ENCODE data around the gene MAP1B.

MAP1B gene

GRCh38 chr5:72233835-72234234 lies 126.6 kb downstream of the MAP1B start:
- Histone ChIP-seq H3K9me3 (no peaks in the 10 kb centered on the region), H3K27me3 (no peaks in the 10 kb centered on the region), H3K36me3 (peaks cover 48% of the 10 kb centered on the region), H3K4me3 (ENCODE audit: low read depth, low read length) (no peak overlapping the region), H3K4me1 (no peaks in the 10 kb centered on the region)
- DNase-seq = no peak
- no peak for TF ChIP-seq CTCF (IDR thresholded peaks at IDR 0.05; ENCODE audit: low read depth, low read length)

GRCh38 chr5:72234265-72234700 lies 127.0 kb downstream of the MAP1B start:
- no peak for TF ChIP-seq CTCF (IDR thresholded peaks at IDR 0.05; ENCODE audit: low read depth, low read length)
- no peak overlapping the region for H3K4me3 ChIP-seq (ENCODE audit: low read depth, low read length)
- H3K36me3 ChIP-seq = peaks cover 48% of the 10 kb centered on the region
- no peaks in the 10 kb centered on the region for H3K27me3 ChIP-seq
- no peaks in the 10 kb centered on the region for H3K4me1 ChIP-seq
- H3K9me3 ChIP-seq = no peaks in the 10 kb centered on the region
- DNase-seq = no peak

GRCh38 chr5:72234868-72235267 lies 127.6 kb downstream of the MAP1B start:
- no peaks in the 10 kb centered on the region for H3K4me1 ChIP-seq
- H3K36me3 ChIP-seq = peaks cover 48% of the 10 kb centered on the region
- TF ChIP-seq CTCF (IDR thresholded peaks at IDR 0.05; ENCODE audit: low read depth, low read length) = no peak
- H3K27me3 ChIP-seq = no peaks in the 10 kb centered on the region
- no peak for DNase-seq
- no peak overlapping the region for H3K4me3 ChIP-seq (ENCODE audit: low read depth, low read length)
- no peaks in the 10 kb centered on the region for H3K9me3 ChIP-seq

GRCh38 chr5:72235725-72236124 lies 128.4 kb downstream of the MAP1B start:
- no peak for TF ChIP-seq CTCF (IDR thresholded peaks at IDR 0.05; ENCODE audit: low read depth, low read length)
- H3K27me3 ChIP-seq = no peaks in the 10 kb centered on the region
- H3K9me3 ChIP-seq = no peaks in the 10 kb centered on the region
- no peak for DNase-seq
- H3K4me1 ChIP-seq = no peaks in the 10 kb centered on the region
- H3K36me3 ChIP-seq = peaks cover 45% of the 10 kb centered on the region
- H3K4me3 ChIP-seq (ENCODE audit: low read depth, low read length) = no peak overlapping the region

- no peaks in the 10 kb centered on the region for H3K9me3 ChIP-seq
- H3K27me3 ChIP-seq = no peaks in the 10 kb centered on the region
- no peak for TF ChIP-seq CTCF (IDR thresholded peaks at IDR 0.05; ENCODE audit: low read depth, low read length)
- H3K4me3 ChIP-seq (ENCODE audit: low read depth, low read length) = no peak overlapping the region
- H3K36me3 ChIP-seq = peaks cover 33% of the 10 kb centered on the region
- H3K4me1 ChIP-seq = no peaks in the 10 kb centered on the region
- DNase-seq = no peak
These were observed 130.1 kb downstream of the MAP1B start for GRCh38 chr5:72237415-72237814.

GRCh38 chr5:72237879-72238278 lies 130.6 kb downstream of the MAP1B start:
- DNase-seq = no peak
- no peaks in the 10 kb centered on the region for H3K9me3 ChIP-seq
- no peaks in the 10 kb centered on the region for H3K27me3 ChIP-seq
- peaks cover 29% of the 10 kb centered on the region for H3K36me3 ChIP-seq
- H3K4me3 ChIP-seq (ENCODE audit: low read depth, low read length) = no peak overlapping the region
- no peak for TF ChIP-seq CTCF (IDR thresholded peaks at IDR 0.05; ENCODE audit: low read depth, low read length)
- no peaks in the 10 kb centered on the region for H3K4me1 ChIP-seq
